ENCODE measurements around the gene SLC16A3. TPM values are rescaled to one million over a fixed set of nuclear protein-coding genes. Genes with fewer than 3 reads are reported as not detected.
A peak's percentile ranks its signal among the peaks of the same experiment; 100 is the strongest.
"Not testable (repeated sequence)": the region's sequence is repeated elsewhere in the genome, so short reads cannot be mapped to it uniquely, and the experiment has no call there.

The SLC16A3 gene
- total RNA-seq, 1 experiment from 2014 or later, result 249 TPM

- not testable (repeated sequence) for H3K27me3 ChIP-seq (replicated peaks); H3K27ac ChIP-seq; H3K4me3 ChIP-seq; DNase-seq (ENCODE audit: low read depth in 1 of 2, low spot score in 2 of 2); H3K9me3 ChIP-seq (replicated peaks); H3K4me1 ChIP-seq (replicated peaks)
- H3K36me3 ChIP-seq, result peaks cover 91% of the 10 kb centered on the region
These were observed 31.4 kb downstream of the SLC16A3 start for GRCh38 chr17:82259972-82260961.

- no peak for DNase-seq (ENCODE audit: low read depth in 1 of 2, low spot score in 2 of 2)
- H3K27ac ChIP-seq, result no peak overlapping the region
- H3K9me3 ChIP-seq (replicated peaks), result no peaks in the 10 kb centered on the region
- H3K4me3 ChIP-seq, result no peak overlapping the region
- H3K36me3 ChIP-seq, result peaks cover 91% of the 10 kb centered on the region
- no peaks in the 10 kb centered on the region for H3K27me3 ChIP-seq (replicated peaks)
- H3K4me1 ChIP-seq (replicated peaks), result peaks cover 6% of the 10 kb centered on the region
These were observed 33.5 kb downstream of the SLC16A3 start for GRCh38 chr17:82262344-82262743.

GRCh38 chr17:82263641-82264040 lies 34.8 kb downstream of the SLC16A3 start:
- Histone ChIP-seq H3K36me3 (peaks cover 90% of the 10 kb centered on the region), H3K27me3 (replicated peaks) (no peaks in the 10 kb centered on the region), H3K9me3 (replicated peaks) (no peaks in the 10 kb centered on the region), H3K4me1 (replicated peaks) (peaks cover 19% of the 10 kb centered on the region), H3K4me3 (no peak overlapping the region), H3K27ac (no peak overlapping the region)
- DNase-seq (ENCODE audit: low read depth in 1 of 2, low spot score in 2 of 2), result no peak

- no peak overlapping the region for H3K27ac ChIP-seq
- peaks cover 20% of the 10 kb centered on the region for H3K4me1 ChIP-seq (replicated peaks)
- H3K9me3 ChIP-seq (replicated peaks), result no peaks in the 10 kb centered on the region
- peaks cover 97% of the 10 kb centered on the region for H3K36me3 ChIP-seq
- no peak overlapping the region for H3K4me3 ChIP-seq
- no peaks in the 10 kb centered on the region for H3K27me3 ChIP-seq (replicated peaks)
- DNase-seq (ENCODE audit: low read depth in 1 of 2, low spot score in 2 of 2), result no peak
These were observed 37.3 kb downstream of the SLC16A3 start for GRCh38 chr17:82266142-82266541.

GRCh38 chr17:82267575-82268379 lies 38.9 kb downstream of the SLC16A3 start:
- H3K27me3 ChIP-seq (replicated peaks), result no peaks in the 10 kb centered on the region
- peaks cover 95% of the 10 kb centered on the region for H3K36me3 ChIP-seq
- H3K4me1 ChIP-seq (replicated peaks), result peaks cover 33% of the 10 kb centered on the region
- peak; percentile 89 to 96 for DNase-seq (ENCODE audit: low read depth in 1 of 2, low spot score in 2 of 2)
- H3K27ac ChIP-seq, result peak overlapping the region; percentile 72
- no peak overlapping the region for H3K4me3 ChIP-seq
- no peaks in the 10 kb centered on the region for H3K9me3 ChIP-seq (replicated peaks)

- no peak overlapping the region for H3K4me3 ChIP-seq
- H3K27me3 ChIP-seq (replicated peaks), result no peaks in the 10 kb centered on the region
- H3K9me3 ChIP-seq (replicated peaks), result no peaks in the 10 kb centered on the region
- peaks cover 83% of the 10 kb centered on the region for H3K36me3 ChIP-seq
- no peak for DNase-seq (ENCODE audit: low read depth in 1 of 2, low spot score in 2 of 2)
- H3K4me1 ChIP-seq (replicated peaks), result peaks cover 40% of the 10 kb centered on the region
- no peak overlapping the region for H3K27ac ChIP-seq
These were observed 40.5 kb downstream of the SLC16A3 start for GRCh38 chr17:82269138-82269881.

GRCh38 chr17:82269882-82270500 lies 41.1 kb downstream of the SLC16A3 start:
- H3K36me3 ChIP-seq, result peaks cover 77% of the 10 kb centered on the region
- no peaks in the 10 kb centered on the region for H3K9me3 ChIP-seq (replicated peaks)
- no peak for DNase-seq (ENCODE audit: low read depth in 1 of 2, low spot score in 2 of 2)
- H3K4me3 ChIP-seq, result no peak overlapping the region
- peaks cover 41% of the 10 kb centered on the region for H3K4me1 ChIP-seq (replicated peaks)
- H3K27me3 ChIP-seq (replicated peaks), result no peaks in the 10 kb centered on the region
- no peak overlapping the region for H3K27ac ChIP-seq

- no peak for DNase-seq (ENCODE audit: low read depth in 1 of 2, low spot score in 2 of 2)
- Histone ChIP-seq H3K4me1 (replicated peaks) (peaks cover 41% of the 10 kb centered on the region), H3K4me3 (no peak overlapping the region), H3K27ac (no peak overlapping the region), H3K36me3 (peaks cover 70% of the 10 kb centered on the region), H3K9me3 (replicated peaks) (no peaks in the 10 kb centered on the region), H3K27me3 (replicated peaks) (no peaks in the 10 kb centered on the region)
These were observed 41.8 kb downstream of the SLC16A3 start for GRCh38 chr17:82270651-82271050.

GRCh38 chr17:82271401-82271800 lies 42.6 kb downstream of the SLC16A3 start:
- H3K9me3 ChIP-seq (replicated peaks), result no peaks in the 10 kb centered on the region
- DNase-seq (ENCODE audit: low read depth in 1 of 2, low spot score in 2 of 2), result no peak
- H3K36me3 ChIP-seq, result peaks cover 63% of the 10 kb centered on the region
- no peaks in the 10 kb centered on the region for H3K27me3 ChIP-seq (replicated peaks)
- peaks cover 41% of the 10 kb centered on the region for H3K4me1 ChIP-seq (replicated peaks)
- H3K27ac ChIP-seq, result no peak overlapping the region
- no peak overlapping the region; the same call in 1 of the 2 replicates for H3K4me3 ChIP-seq

- peaks cover 53% of the 10 kb centered on the region for H3K36me3 ChIP-seq
- no peaks in the 10 kb centered on the region for H3K9me3 ChIP-seq (replicated peaks)
- peak in 1 of 2 experiments; percentile 49 for DNase-seq (ENCODE audit: low read depth in 1 of 2, low spot score in 2 of 2)
- H3K27ac ChIP-seq, result peak overlapping the region; percentile 98
- H3K4me1 ChIP-seq (replicated peaks), result peaks cover 32% of the 10 kb centered on the region
- H3K4me3 ChIP-seq, result peak overlapping the region; percentile 73
- no peaks in the 10 kb centered on the region for H3K27me3 ChIP-seq (replicated peaks)
These were observed 43.9 kb downstream of the SLC16A3 start for GRCh38 chr17:82272495-82273326.

- Histone ChIP-seq H3K4me1 (replicated peaks) (peaks cover 23% of the 10 kb centered on the region), H3K4me3 (peak within 1 kb of the TSS; percentile 73), H3K36me3 (peaks cover 44% of the 10 kb centered on the region), H3K27me3 (replicated peaks) (no peaks in the 10 kb centered on the region), H3K9me3 (replicated peaks) (no peaks in the 10 kb centered on the region), H3K27ac (peak within 1 kb of the TSS; percentile 98)
- DNase-seq (ENCODE audit: low read depth in 1 of 2, low spot score in 2 of 2), result peak; percentile 94 to 99
These were observed 44.7 kb downstream of the SLC16A3 start, which contains the start of gene CSNK1D for GRCh38 chr17:82273327-82274133. TSS of gene CSNK1D (minus strand) at chr17:82273700. CDS start at chr17:82273381, 319 bp downstream.

Measured in SJSA1 (cell line).